ENCODE data around the gene ZNF764.

The ZNF764 gene

GRCh38 chr16:30557957-30558788, at the start of gene ZNF764:
Gene ZNF764, minus strand, starts transcription at chr16:30558374. Its CDS starts 192 bp downstream, at chr16:30558182.
- no peaks in the 10 kb centered on the region for H3K9me3 ChIP-seq (ENCODE audit: control insufficient read depth in 1 of 2, low read length in 2 of 2)
- peaks cover 14 to 18% of the 10 kb centered on the region in 2 donors for H3K36me3 ChIP-seq (ENCODE audit: control insufficient read depth in 1 of 2, insufficient read depth in 2 of 2, low read length in 2 of 2)
- H3K27me3 ChIP-seq (ENCODE audit: control insufficient read depth in 1 of 2, insufficient read depth in 2 of 2, low read length in 2 of 2), result no peaks in the 10 kb centered on the region
- H3K9ac ChIP-seq (ENCODE audit: low read depth in 1 of 2, low read length in 2 of 2), result peak within 1 kb of the TSS; percentile 90 to 93
- peak within 1 kb of the TSS; percentile 93 for H3K27ac ChIP-seq (ENCODE audit: low read depth, low read length)
- peaks cover 22 to 39% of the 10 kb centered on the region in 2 donors for H3K4me1 ChIP-seq (ENCODE audit: control insufficient read depth in 1 of 2, insufficient read depth in 2 of 2, low read length in 2 of 2)
- H3K4me3 ChIP-seq (ENCODE audit: low read depth in 1 of 2, low read length in 2 of 2), result peak within 1 kb of the TSS; percentile 76 to 84

GRCh38 chr16:30606004-30606403, 47.8 kb upstream of the ZNF764 start:
- no peak overlapping the region for H3K27ac ChIP-seq (ENCODE audit: low read depth, low read length)
- no peaks in the 10 kb centered on the region for H3K27me3 ChIP-seq (ENCODE audit: control insufficient read depth in 1 of 2, insufficient read depth in 2 of 2, low read length in 2 of 2)
- H3K36me3 ChIP-seq (ENCODE audit: control insufficient read depth in 1 of 2, insufficient read depth in 2 of 2, low read length in 2 of 2), result peaks cover 21 to 36% of the 10 kb centered on the region in 2 donors
- no peaks in the 10 kb centered on the region for H3K9me3 ChIP-seq (ENCODE audit: control insufficient read depth in 1 of 2, low read length in 2 of 2)
- no peak overlapping the region for H3K4me3 ChIP-seq (ENCODE audit: low read depth in 1 of 2, low read length in 2 of 2)
- peaks cover 34 to 41% of the 10 kb centered on the region in 2 donors for H3K4me1 ChIP-seq (ENCODE audit: control insufficient read depth in 1 of 2, insufficient read depth in 2 of 2, low read length in 2 of 2)
- no peak overlapping the region for H3K9ac ChIP-seq (ENCODE audit: low read depth in 1 of 2, low read length in 2 of 2)

GRCh38 chr16:30605158-30605557, 47.0 kb upstream of the ZNF764 start:
- Histone ChIP-seq H3K27ac (ENCODE audit: low read depth, low read length) (no peak overlapping the region), H3K27me3 (ENCODE audit: control insufficient read depth in 1 of 2, insufficient read depth in 2 of 2, low read length in 2 of 2) (no peaks in the 10 kb centered on the region), H3K36me3 (ENCODE audit: control insufficient read depth in 1 of 2, insufficient read depth in 2 of 2, low read length in 2 of 2) (peaks cover 21 to 36% of the 10 kb centered on the region in 2 donors), H3K4me3 (ENCODE audit: low read depth in 1 of 2, low read length in 2 of 2) (no peak overlapping the region), H3K4me1 (ENCODE audit: control insufficient read depth in 1 of 2, insufficient read depth in 2 of 2, low read length in 2 of 2) (peaks cover 34 to 38% of the 10 kb centered on the region in 2 donors), H3K9me3 (ENCODE audit: control insufficient read depth in 1 of 2, low read length in 2 of 2) (no peaks in the 10 kb centered on the region), H3K9ac (ENCODE audit: low read depth in 1 of 2, low read length in 2 of 2) (no peak overlapping the region)

DNA sequence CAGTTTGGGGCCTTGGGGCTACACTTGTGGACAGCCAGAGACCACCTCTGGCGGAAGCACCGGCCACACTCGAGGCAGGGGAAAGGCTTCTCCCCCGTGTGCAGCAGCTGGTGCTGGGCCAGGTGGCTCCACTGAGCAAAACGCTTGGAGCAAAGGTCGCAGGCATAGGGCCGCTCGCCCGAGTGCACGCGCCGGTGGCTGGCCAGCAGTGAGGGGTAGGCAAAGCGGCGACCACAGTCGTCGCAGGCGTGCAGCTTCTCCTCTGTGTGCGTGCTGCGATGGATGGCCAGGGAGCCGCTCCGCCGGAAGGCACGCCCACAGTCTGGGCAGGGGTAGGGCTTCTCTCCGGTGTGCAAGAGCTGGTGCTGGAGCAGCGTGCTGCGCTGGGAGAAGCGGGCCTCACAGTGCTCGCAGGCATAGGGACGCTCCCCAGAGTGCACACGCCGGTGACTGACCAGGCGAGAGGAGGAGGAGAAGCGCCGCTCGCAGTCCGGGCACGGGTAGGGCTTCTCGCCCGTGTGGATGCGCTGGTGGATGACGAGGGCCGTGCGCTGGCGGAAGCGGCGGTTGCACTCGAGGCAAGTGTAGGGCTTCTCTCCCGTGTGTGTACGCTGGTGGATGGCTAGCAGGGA, 46.3 kb upstream of the ZNF764 start:
- peak overlapping the region; percentile 25 to 38 for H3K4me3 ChIP-seq (ENCODE audit: low read depth in 1 of 2, low read length in 2 of 2)
- no peaks in the 10 kb centered on the region for H3K27me3 ChIP-seq (ENCODE audit: control insufficient read depth in 1 of 2, insufficient read depth in 2 of 2, low read length in 2 of 2)
- H3K36me3 ChIP-seq (ENCODE audit: control insufficient read depth in 1 of 2, insufficient read depth in 2 of 2, low read length in 2 of 2), result peaks cover 21 to 36% of the 10 kb centered on the region in 2 donors
- H3K9me3 ChIP-seq (ENCODE audit: control insufficient read depth in 1 of 2, low read length in 2 of 2), result no peaks in the 10 kb centered on the region
- H3K27ac ChIP-seq (ENCODE audit: low read depth, low read length), result peak overlapping the region; percentile 30
- peaks cover 34 to 35% of the 10 kb centered on the region in 2 donors for H3K4me1 ChIP-seq (ENCODE audit: control insufficient read depth in 1 of 2, insufficient read depth in 2 of 2, low read length in 2 of 2)
- H3K9ac ChIP-seq (ENCODE audit: low read depth in 1 of 2, low read length in 2 of 2), result peak overlapping the region; percentile 43 to 47

- H3K27me3 ChIP-seq (ENCODE audit: control insufficient read depth in 1 of 2, insufficient read depth in 2 of 2, low read length in 2 of 2), result no peaks in the 10 kb centered on the region
- no peaks in the 10 kb centered on the region for H3K9me3 ChIP-seq (ENCODE audit: control insufficient read depth in 1 of 2, low read length in 2 of 2)
- peaks cover 30 to 31% of the 10 kb centered on the region in 2 donors for H3K4me1 ChIP-seq (ENCODE audit: control insufficient read depth in 1 of 2, insufficient read depth in 2 of 2, low read length in 2 of 2)
- H3K4me3 ChIP-seq (ENCODE audit: low read depth in 1 of 2, low read length in 2 of 2), result peak overlapping the region; percentile 25 to 38
- H3K9ac ChIP-seq (ENCODE audit: low read depth in 1 of 2, low read length in 2 of 2), result peak overlapping the region; percentile 43 to 47
- peak overlapping the region; percentile 30 for H3K27ac ChIP-seq (ENCODE audit: low read depth, low read length)
- peaks cover 21 to 36% of the 10 kb centered on the region in 2 donors for H3K36me3 ChIP-seq (ENCODE audit: control insufficient read depth in 1 of 2, insufficient read depth in 2 of 2, low read length in 2 of 2)
These were observed 45.8 kb upstream of the ZNF764 start for GRCh38 chr16:30603945-30604315.

DNA sequence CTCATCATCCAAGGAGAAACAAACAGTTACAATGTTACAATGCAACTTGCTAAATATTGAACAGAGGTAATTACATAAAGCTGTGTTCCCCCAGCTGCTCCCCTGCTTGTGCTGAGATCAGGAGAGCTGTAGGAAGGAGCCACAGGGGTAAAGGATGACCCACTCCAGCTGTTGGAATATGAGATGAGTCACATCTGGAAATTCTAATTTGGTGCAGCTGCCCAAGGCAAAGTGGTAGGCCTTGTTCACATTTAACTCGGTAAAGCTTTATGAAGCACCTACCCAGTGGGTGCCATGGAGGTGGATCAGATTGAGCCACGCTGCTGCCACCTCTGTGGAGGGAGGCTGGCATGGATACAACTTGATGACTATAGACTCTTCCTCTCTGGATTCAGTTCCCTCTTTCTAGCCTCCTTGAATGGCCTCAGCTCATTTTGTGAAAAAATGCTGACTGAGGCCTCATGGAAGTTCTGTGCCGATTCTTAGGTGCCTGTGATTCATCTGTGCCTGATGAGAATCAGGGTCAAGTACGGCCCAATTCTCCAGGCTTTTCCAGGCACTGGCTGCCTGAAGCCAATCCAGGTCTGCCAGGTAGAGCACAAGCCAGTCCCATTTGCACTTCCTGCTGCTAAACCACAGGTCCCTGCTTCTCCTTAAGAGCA, 44.6 kb upstream of the ZNF764 start:
- Histone ChIP-seq H3K4me1 (ENCODE audit: control insufficient read depth in 1 of 2, insufficient read depth in 2 of 2, low read length in 2 of 2) (peaks cover 26 to 27% of the 10 kb centered on the region in 2 donors), H3K27ac (ENCODE audit: low read depth, low read length) (no peak overlapping the region), H3K36me3 (ENCODE audit: control insufficient read depth in 1 of 2, insufficient read depth in 2 of 2, low read length in 2 of 2) (peaks cover 21 to 34% of the 10 kb centered on the region in 2 donors), H3K4me3 (ENCODE audit: low read depth in 1 of 2, low read length in 2 of 2) (no peak overlapping the region), H3K9me3 (ENCODE audit: control insufficient read depth in 1 of 2, low read length in 2 of 2) (no peaks in the 10 kb centered on the region), H3K9ac (ENCODE audit: low read depth in 1 of 2, low read length in 2 of 2) (no peak overlapping the region), H3K27me3 (ENCODE audit: control insufficient read depth in 1 of 2, insufficient read depth in 2 of 2, low read length in 2 of 2) (no peaks in the 10 kb centered on the region)

GRCh38 chr16:30601966-30602365, 43.8 kb upstream of the ZNF764 start:
- Histone ChIP-seq H3K9me3 (ENCODE audit: control insufficient read depth in 1 of 2, low read length in 2 of 2) (no peaks in the 10 kb centered on the region), H3K4me3 (ENCODE audit: low read depth in 1 of 2, low read length in 2 of 2) (no peak overlapping the region), H3K36me3 (ENCODE audit: control insufficient read depth in 1 of 2, insufficient read depth in 2 of 2, low read length in 2 of 2) (peaks cover 21 to 27% of the 10 kb centered on the region in 2 donors), H3K9ac (ENCODE audit: low read depth in 1 of 2, low read length in 2 of 2) (no peak overlapping the region), H3K27ac (ENCODE audit: low read depth, low read length) (no peak overlapping the region), H3K4me1 (ENCODE audit: control insufficient read depth in 1 of 2, insufficient read depth in 2 of 2, low read length in 2 of 2) (peaks cover 26 to 27% of the 10 kb centered on the region in 2 donors), H3K27me3 (ENCODE audit: control insufficient read depth in 1 of 2, insufficient read depth in 2 of 2, low read length in 2 of 2) (no peaks in the 10 kb centered on the region)

DNA sequence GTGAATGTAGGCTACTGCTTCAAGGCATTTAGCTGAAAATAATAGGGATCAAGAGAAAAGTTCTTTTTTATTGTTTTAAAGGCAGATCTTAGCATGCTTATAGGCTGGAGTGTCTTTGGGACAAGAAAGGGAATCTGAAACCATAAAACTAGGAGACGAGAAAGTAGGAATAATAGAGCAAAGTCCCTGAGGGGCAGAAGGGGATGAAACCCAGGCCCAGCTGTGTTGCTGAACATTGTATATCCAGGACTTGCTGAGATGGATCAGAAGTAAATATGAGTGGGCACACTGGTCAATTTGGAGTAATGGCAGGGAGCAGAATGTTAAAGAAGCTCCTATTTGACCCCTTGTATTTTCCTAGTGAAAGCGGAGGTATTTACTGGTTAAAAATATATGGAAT, 42.8 kb upstream of the ZNF764 start:
- H3K36me3 ChIP-seq (ENCODE audit: control insufficient read depth in 1 of 2, insufficient read depth in 2 of 2, low read length in 2 of 2), result peaks cover 21 to 27% of the 10 kb centered on the region in 2 donors
- H3K27me3 ChIP-seq (ENCODE audit: control insufficient read depth in 1 of 2, insufficient read depth in 2 of 2, low read length in 2 of 2), result no peaks in the 10 kb centered on the region
- no peaks in the 10 kb centered on the region for H3K9me3 ChIP-seq (ENCODE audit: control insufficient read depth in 1 of 2, low read length in 2 of 2)
- no peak overlapping the region for H3K4me3 ChIP-seq (ENCODE audit: low read depth in 1 of 2, low read length in 2 of 2)
- no peak overlapping the region for H3K27ac ChIP-seq (ENCODE audit: low read depth, low read length)
- no peak overlapping the region for H3K9ac ChIP-seq (ENCODE audit: low read depth in 1 of 2, low read length in 2 of 2)
- H3K4me1 ChIP-seq (ENCODE audit: control insufficient read depth in 1 of 2, insufficient read depth in 2 of 2, low read length in 2 of 2), result peaks cover 26 to 27% of the 10 kb centered on the region in 2 donors

GRCh38 chr16:30600215-30600614, 42.0 kb upstream of the ZNF764 start:
- Histone ChIP-seq H3K4me1 (ENCODE audit: control insufficient read depth in 1 of 2, insufficient read depth in 2 of 2, low read length in 2 of 2) (peaks cover 26% of the 10 kb centered on the region in 2 donors), H3K4me3 (ENCODE audit: low read depth in 1 of 2, low read length in 2 of 2) (no peak overlapping the region), H3K27ac (ENCODE audit: low read depth, low read length) (no peak overlapping the region), H3K9ac (ENCODE audit: low read depth in 1 of 2, low read length in 2 of 2) (no peak overlapping the region), H3K9me3 (ENCODE audit: control insufficient read depth in 1 of 2, low read length in 2 of 2) (no peaks in the 10 kb centered on the region), H3K36me3 (ENCODE audit: control insufficient read depth in 1 of 2, insufficient read depth in 2 of 2, low read length in 2 of 2) (peaks cover 21 to 27% of the 10 kb centered on the region in 2 donors), H3K27me3 (ENCODE audit: control insufficient read depth in 1 of 2, insufficient read depth in 2 of 2, low read length in 2 of 2) (no peaks in the 10 kb centered on the region)

- Histone ChIP-seq H3K4me1 (ENCODE audit: control insufficient read depth in 1 of 2, insufficient read depth in 2 of 2, low read length in 2 of 2) (no peaks in the 10 kb centered on the region), H3K27ac (ENCODE audit: low read depth, low read length) (no peak overlapping the region), H3K27me3 (ENCODE audit: control insufficient read depth in 1 of 2, insufficient read depth in 2 of 2, low read length in 2 of 2) (no peaks in the 10 kb centered on the region), H3K9me3 (ENCODE audit: control insufficient read depth in 1 of 2, low read length in 2 of 2) (no peaks in the 10 kb centered on the region), H3K36me3 (ENCODE audit: control insufficient read depth in 1 of 2, insufficient read depth in 2 of 2, low read length in 2 of 2) (peaks cover 0 to 2% of the 10 kb centered on the region in 2 donors), H3K4me3 (ENCODE audit: low read depth in 1 of 2, low read length in 2 of 2) (no peak overlapping the region), H3K9ac (ENCODE audit: low read depth in 1 of 2, low read length in 2 of 2) (no peak overlapping the region)
These were observed 34.7 kb upstream of the ZNF764 start for GRCh38 chr16:30592871-30593270.

All from duodenal mucosa (tissue), 2 donors.